Measurements from ENCODE around the gene PACRG.
A peak's percentile ranks its signal among the peaks of the same experiment; 100 is the strongest.

PACRG gene

DNA sequence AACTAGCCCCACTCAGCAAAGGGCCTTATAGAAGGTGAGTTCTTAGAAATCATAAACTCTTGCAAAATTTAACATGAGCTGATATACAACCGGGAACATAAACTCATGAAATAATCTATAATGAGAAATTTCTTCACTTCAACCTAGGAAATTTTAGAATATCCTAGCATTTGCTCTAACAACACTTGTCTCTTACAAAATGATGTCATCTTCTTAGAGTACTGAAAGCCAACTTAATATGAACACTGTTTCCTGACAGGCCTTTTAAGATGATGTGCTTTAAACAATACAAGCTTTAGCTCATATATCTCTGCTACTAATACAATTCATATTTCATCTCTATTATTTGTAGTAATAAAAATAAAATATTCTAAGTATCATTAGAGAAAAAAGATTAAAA is 932 bp downstream of the PACRG start:
- Histone ChIP-seq H3K4me3 (no peak overlapping the region), H3K36me3 (no peaks in the 10 kb centered on the region), H3K4me1 (peaks cover 0 to 9% (median 4%) of the 10 kb centered on the region in 4 donors), H3K27ac (peak overlapping the region; percentile 85 to 92), H3K27me3 (no peaks in the 10 kb centered on the region), H3K9me3 (peaks cover 0 to 4% (median 0%) of the 10 kb centered on the region in 3 donors)
- TF ChIP-seq CTCF (IDR thresholded peaks at IDR 0.05), result no peak
- DNase-seq, result no peak
- intact Hi-C loops (cut with DNase I; ENCODE audit: low total_unique reads), result no loop called here

DNA sequence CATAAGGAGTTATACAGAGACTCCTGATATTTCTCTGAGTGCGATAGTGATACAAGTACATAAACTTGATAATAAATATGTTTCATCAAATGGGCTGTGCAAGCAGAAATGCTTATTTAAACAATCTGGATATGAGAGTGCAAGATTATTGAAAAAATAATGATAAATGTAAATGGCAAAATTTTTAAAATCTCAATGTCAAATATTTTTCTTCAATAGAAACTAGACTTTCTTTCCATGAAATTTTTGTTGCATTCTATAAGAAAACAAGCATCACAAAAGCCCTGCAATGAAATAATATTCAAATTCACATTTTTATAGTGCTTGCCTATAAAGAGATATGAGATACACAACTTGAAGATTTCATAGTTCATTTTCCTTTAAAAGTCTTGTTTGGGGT is 2.7 kb downstream of the PACRG start:
- peaks cover 0 to 9% (median 4%) of the 10 kb centered on the region in 4 donors for H3K4me1 ChIP-seq
- no peaks in the 10 kb centered on the region for H3K27me3 ChIP-seq
- no peak overlapping the region for H3K4me3 ChIP-seq
- no peak for TF ChIP-seq CTCF (IDR thresholded peaks at IDR 0.05)
- no peaks in the 10 kb centered on the region for H3K36me3 ChIP-seq
- no peak overlapping the region for H3K27ac ChIP-seq
- intact Hi-C loops (cut with DNase I; ENCODE audit: low total_unique reads), result no loop called here
- no peak for DNase-seq
- peaks cover 0 to 4% (median 0%) of the 10 kb centered on the region in 3 donors for H3K9me3 ChIP-seq

DNA sequence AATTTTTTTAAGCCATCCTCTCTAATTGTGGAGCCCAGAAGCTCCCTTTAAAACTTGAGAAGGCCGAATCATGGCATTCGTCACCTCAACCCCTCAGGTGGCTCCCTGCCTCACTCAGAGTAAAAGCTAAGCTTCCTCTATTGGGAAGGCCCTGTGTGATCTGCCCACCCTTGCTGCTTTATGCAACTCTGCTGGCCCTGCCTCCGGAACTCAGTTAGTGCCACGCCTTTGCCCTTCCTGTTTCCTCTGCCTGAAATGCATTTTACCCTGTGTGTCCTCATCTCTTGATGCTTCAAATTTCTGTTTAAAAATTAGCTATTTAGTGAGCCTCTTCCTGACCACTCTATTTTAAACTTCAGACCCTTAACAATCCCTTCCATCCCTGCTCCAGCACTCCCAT is 5.7 kb downstream of the PACRG start:
- no peaks in the 10 kb centered on the region for H3K36me3 ChIP-seq
- H3K9me3 ChIP-seq, result peaks cover 0 to 4% (median 0%) of the 10 kb centered on the region in 3 donors
- H3K4me3 ChIP-seq, result no peak overlapping the region
- no peak overlapping the region for H3K27ac ChIP-seq
- no peaks in the 10 kb centered on the region for H3K27me3 ChIP-seq
- TF ChIP-seq CTCF (IDR thresholded peaks at IDR 0.05), result no peak
- peaks cover 0 to under 1% (median 0%) of the 10 kb centered on the region in 4 donors for H3K4me1 ChIP-seq
- intact Hi-C loops (cut with DNase I; ENCODE audit: low total_unique reads), result no loop called here
- no peak for DNase-seq

DNA sequence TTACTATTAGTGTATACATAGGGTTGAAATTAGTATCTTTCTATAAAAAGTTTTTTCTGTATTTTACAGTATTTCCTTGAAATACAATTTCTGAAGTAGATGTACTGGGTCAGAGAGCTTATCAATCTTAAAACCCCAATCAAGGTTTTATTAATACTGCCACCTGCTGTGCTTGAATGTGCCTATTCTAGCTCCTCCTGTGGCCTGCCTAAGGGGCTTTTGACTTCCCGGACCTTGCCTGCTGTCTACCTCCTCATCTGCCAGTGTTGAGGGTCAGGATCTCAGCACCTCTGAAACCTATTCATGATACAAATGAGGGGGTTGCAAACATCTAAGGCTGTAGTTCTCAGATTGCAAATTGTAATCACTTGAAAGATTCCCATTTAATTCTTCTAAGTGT is 9.2 kb downstream of the PACRG start:
- intact Hi-C loops (cut with DNase I; ENCODE audit: low total_unique reads), result no loop called here
- TF ChIP-seq CTCF (IDR thresholded peaks at IDR 0.05), result peak; percentile 12
- Histone ChIP-seq H3K36me3 (no peaks in the 10 kb centered on the region), H3K4me1 (no peaks in the 10 kb centered on the region), H3K4me3 (no peak overlapping the region), H3K27me3 (no peaks in the 10 kb centered on the region), H3K9me3 (no peaks in the 10 kb centered on the region), H3K27ac (no peak overlapping the region)
- DNase-seq, result no peak

DNA sequence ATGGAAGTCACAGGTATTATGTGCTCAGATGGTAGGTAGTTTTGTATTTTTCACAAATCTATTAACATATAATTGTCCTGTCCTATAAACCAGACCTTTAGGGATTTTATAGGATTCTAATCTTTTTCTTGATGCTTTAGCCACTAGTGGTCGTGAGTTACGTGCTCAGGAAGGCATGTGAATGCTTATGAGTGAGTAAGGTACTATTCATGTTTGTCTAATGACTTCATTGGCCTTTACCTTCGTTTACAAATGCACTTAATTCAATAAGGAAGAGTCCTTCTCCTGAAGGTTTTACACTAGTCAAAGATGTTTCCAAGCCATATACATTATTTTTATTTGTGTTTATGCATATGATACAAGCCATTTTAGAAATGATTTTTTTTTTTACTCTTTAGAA is 23.0 kb downstream of the PACRG start:
- intact Hi-C loops (cut with DNase I; ENCODE audit: low total_unique reads), result no loop called here
- no peak for TF ChIP-seq CTCF (IDR thresholded peaks at IDR 0.05)
- Histone ChIP-seq H3K27me3 (no peaks in the 10 kb centered on the region), H3K9me3 (no peaks in the 10 kb centered on the region), H3K27ac (no peak overlapping the region), H3K4me1 (no peaks in the 10 kb centered on the region), H3K4me3 (no peak overlapping the region), H3K36me3 (no peaks in the 10 kb centered on the region)
- no peak for DNase-seq

DNA sequence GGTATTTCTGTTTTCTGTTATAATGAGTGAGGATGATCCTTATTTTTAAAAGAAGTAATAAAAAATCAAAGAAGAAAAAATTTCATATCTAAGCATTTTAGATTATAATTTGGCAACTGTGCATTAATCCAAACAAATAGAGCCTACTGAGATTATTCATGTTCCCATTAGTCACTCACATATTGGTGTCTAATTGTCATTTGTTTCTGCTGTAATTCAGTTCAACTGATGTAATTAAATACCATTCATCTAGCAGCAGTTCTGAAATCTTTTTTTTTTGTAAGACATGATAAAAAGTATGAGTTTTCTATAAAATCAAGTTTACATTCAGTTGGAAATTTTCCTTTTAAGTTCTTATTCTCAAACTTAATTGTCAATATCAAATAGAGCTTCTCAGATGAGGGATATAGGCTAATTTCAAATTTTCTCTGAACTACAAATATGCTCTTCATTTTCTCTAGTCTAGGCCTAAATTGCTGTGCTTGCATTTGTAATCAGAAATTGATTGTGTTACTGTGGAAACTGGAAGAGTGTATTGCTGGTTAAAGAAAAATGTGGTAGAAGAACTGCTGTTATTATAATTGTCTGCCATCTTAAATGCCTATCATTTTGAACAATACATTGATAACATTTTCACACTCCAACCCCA is 23.6 kb downstream of the PACRG start:
- no peak for TF ChIP-seq CTCF (IDR thresholded peaks at IDR 0.05)
- Histone ChIP-seq H3K4me1 (no peaks in the 10 kb centered on the region), H3K27ac (no peak overlapping the region), H3K27me3 (no peaks in the 10 kb centered on the region), H3K36me3 (no peaks in the 10 kb centered on the region), H3K4me3 (no peak overlapping the region), H3K9me3 (no peaks in the 10 kb centered on the region)
- DNase-seq, result no peak
- intact Hi-C loops (cut with DNase I; ENCODE audit: low total_unique reads), result no loop called here
